Fibroblast of pulmonary artery (primary cell): ENCODE measurements around the gene CEP70.
"Not testable (repeated sequence)": the region's sequence is repeated elsewhere in the genome, so short reads cannot be mapped to it uniquely, and the experiment has no call there.

Source experiments
- DNase-seq: peaks from one replicate; pipeline ENCODE4 v3.0.0-alpha.2; 2010; ENCODE audit warnings: low read depth
- H3K4me3 ChIP-seq: replicated peaks from 2 replicates; pipeline ENCODE4 v1.5.1; 2011; ENCODE audit warnings: low read depth, mild to moderate bottlenecking, control low read depth, low read length, moderate library complexity
- CTCF ChIP-seq: IDR thresholded peaks from 2 replicates; pipeline ENCODE4 v1.5.1; 2011; ENCODE audit warnings: mild to moderate bottlenecking, control low read depth, low read length, inconsistent platforms; ENCODE audit errors: missing control alignments

CEP70 gene

GRCh38 chr3:138587374-138587773 lies 6.7 kb downstream of the CEP70 start:
- TF ChIP-seq CTCF, result no peak
- no peak overlapping the region for H3K4me3 ChIP-seq
- no peak for DNase-seq

DNA sequence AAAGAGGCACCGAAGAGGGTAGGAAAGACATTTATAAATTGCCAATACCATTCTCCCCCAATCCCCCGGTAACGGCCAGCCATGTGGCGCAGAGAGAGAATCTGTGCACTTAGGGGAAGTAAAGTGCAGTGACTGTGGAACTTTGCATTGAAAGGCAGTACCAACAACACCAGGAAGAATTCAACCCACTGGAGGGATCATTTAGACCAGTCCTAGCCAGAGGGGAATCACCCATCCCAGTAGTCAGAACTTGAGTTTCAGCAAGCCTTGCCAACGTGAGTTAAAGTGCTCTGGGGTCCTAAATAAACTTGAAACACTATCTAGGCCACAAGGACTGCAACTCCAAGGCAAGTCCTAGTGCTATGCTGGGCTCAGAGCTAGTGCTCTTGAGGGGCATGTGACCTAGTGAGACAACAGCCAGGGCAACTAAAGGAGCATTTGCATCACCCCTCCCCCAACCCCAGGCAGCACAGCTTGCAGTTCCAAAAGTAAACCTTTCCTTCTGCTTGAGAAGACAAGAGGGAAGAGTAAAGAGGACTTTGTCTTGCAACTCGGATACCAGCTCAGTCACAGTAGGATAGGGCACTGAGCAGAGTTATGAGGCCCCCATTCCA lies 15.0 kb downstream of the CEP70 start:
- TF ChIP-seq CTCF, result no peak
- H3K4me3 ChIP-seq, result no peak overlapping the region
- DNase-seq, result no peak

DNA sequence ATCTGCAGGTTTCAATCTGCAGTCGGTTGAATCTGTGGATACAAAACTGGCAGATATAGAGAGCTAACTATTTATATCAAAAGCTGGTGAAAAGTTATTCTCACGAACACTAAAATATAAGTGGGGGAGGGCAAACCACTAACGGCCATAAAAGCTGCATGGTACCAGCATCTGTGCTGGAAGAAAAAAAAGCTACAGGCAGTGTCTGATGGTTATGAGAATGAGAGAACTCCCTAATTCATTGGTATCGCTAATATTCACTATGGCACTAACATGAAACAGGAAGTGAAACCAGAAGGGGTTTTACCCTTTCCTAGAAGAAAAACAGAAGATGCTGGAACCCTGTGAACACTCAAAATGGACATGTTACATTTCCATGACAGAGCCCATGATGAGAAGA lies 15.9 kb downstream of the CEP70 start:
- no peak for DNase-seq
- H3K4me3 ChIP-seq, result no peak overlapping the region
- TF ChIP-seq CTCF, result no peak

- DNase-seq, result no peak
- TF ChIP-seq CTCF, result no peak
- no peak overlapping the region for H3K4me3 ChIP-seq
Observed at GRCh38 chr3:138573138-138573537, 20.9 kb downstream of the CEP70 start.

DNA sequence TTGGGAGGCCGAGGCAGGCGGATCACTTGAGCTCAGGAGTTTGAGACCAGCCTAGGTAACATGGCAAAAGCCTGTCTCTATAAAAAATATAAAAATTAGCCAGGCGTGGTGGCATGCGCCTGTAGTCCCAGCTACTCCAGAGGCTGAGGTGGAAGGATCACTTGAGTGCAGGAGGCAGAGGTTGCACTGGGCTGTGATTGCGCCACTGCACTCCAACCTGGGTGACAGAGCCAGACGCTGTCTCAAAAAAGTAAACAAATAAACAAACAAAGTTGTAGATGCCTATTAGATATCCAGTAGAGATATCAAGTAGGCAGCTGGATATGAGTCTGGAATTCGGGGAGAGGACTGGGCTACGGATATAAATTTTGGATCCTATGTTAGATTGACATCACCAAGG lies 24.4 kb downstream of the CEP70 start:
- not testable (repeated sequence) for H3K4me3 ChIP-seq, DNase-seq

- no peak for TF ChIP-seq CTCF
- H3K4me3 ChIP-seq, result no peak overlapping the region
- no peak for DNase-seq
Observed at GRCh38 chr3:138569090-138569489, 25.0 kb downstream of the CEP70 start.

GRCh38 chr3:138567403-138567802 lies 26.7 kb downstream of the CEP70 start:
- H3K4me3 ChIP-seq, result no peak overlapping the region
- TF ChIP-seq CTCF, result no peak
- no peak for DNase-seq

- not testable (repeated sequence) for DNase-seq
Observed at GRCh38 chr3:138566293-138566692, 27.8 kb downstream of the CEP70 start.

DNA sequence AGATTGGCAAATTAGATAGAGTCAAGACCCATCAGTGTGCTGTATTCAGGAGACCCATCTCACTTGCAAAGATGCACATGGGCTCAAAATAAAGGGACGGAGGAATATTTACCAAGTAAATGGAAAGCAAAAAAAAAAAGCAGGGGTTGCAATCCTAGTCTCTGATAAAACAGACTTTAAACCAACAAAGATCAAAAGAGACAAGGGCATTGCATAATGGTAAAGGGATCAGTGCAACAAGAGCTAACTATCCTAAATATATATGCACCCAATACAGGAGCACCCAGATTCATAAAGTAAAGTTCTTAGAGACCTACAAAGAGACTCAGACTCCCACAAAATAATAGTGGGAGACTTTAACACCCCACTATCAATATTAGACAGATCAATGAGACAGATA lies 31.2 kb downstream of the CEP70 start:
- not testable (repeated sequence) for DNase-seq, H3K4me3 ChIP-seq

More at GRCh38 chr3:138566293-138566692, 27.8 kb downstream of the CEP70 start:
- not testable (repeated sequence) for H3K4me3 ChIP-seq
